Astrocyte of the cerebellum (primary cell): Measurements from ENCODE around the gene RAMP2.
"Not testable (repeated sequence)": the region's sequence is repeated elsewhere in the genome, so short reads cannot be mapped to it uniquely, and the experiment has no call there.

Experiments used
- DNase-seq: peaks from one replicate; pipeline ENCODE4 v3.0.0-alpha.2; 2011; ENCODE audit warnings: low read depth
- H3K4me3 ChIP-seq: 2 replicates; pipeline ENCODE4 v1.5.1; 2011; ENCODE audit warnings: mild to moderate bottlenecking, low read depth, low read length, moderate library complexity
- in situ Hi-C: cut with HindIII; loops from 2 replicates; pipeline ENCODE4 v1.10.0; 2017; ENCODE audit warnings: low sequenced_read_pairs
- TF ChIP-seq, protein P1 (sequence below): IDR thresholded peaks from 2 replicates; pipeline ENCODE4 v1.5.1; 2012; ENCODE audit warnings: low read length, low read depth, moderate library complexity, mild to moderate bottlenecking; ENCODE audit errors: missing control alignments

Gene RAMP2

GRCh38 chr17:42760652-42761581, at the start of gene RAMP2:
RAMP2 (plus strand) TSS chr17:42761227; CDS start chr17:42761262, 35 bp downstream.
- in situ Hi-C loops = no loop called here
- TF ChIP-seq, protein P1, sequence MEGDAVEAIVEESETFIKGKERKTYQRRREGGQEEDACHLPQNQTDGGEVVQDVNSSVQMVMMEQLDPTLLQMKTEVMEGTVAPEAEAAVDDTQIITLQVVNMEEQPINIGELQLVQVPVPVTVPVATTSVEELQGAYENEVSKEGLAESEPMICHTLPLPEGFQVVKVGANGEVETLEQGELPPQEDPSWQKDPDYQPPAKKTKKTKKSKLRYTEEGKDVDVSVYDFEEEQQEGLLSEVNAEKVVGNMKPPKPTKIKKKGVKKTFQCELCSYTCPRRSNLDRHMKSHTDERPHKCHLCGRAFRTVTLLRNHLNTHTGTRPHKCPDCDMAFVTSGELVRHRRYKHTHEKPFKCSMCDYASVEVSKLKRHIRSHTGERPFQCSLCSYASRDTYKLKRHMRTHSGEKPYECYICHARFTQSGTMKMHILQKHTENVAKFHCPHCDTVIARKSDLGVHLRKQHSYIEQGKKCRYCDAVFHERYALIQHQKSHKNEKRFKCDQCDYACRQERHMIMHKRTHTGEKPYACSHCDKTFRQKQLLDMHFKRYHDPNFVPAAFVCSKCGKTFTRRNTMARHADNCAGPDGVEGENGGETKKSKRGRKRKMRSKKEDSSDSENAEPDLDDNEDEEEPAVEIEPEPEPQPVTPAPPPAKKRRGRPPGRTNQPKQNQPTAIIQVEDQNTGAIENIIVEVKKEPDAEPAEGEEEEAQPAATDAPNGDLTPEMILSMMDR = no peak
- DNase-seq = no peak
- H3K4me3 ChIP-seq = peak within 1 kb of the TSS; percentile 26

DNA sequence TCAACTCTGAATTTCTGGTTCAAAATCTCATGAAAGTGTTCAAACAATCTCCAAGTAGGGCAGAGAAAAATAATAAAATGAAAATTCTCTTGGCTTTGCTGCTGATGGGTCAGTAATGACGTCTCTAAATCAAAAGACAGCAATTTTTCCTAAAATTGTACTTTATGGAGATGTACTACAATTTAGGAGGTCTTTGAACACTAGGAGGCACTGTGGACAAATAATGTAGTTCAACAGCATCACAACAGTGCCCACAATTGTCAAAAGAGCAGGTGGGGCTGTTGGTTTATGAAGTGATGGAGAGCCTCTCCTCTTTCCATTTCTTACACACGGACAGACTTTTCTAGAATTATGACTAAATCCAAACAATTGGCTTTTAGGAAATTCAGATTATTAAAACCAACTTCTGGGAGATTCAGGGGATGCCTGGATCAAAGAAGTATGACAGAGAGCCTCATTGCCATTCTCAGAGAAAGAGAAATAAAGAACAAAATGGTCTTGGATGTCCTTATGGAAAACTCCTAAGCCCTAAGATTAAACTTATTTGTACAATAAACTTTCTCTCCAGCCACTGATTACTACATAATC, 39.9 kb upstream of the RAMP2 start:
- TF ChIP-seq, protein P1 = peak; percentile 58
- in situ Hi-C loops = no loop called here
- DNase-seq = peak; percentile 66
- no peak overlapping the region for H3K4me3 ChIP-seq

- DNase-seq = no peak
- H3K4me3 ChIP-seq = no peak overlapping the region
- TF ChIP-seq, protein P1 = no peak
- in situ Hi-C loops = no loop called here
Measured at GRCh38 chr17:42723636-42724035, 37.4 kb upstream of the RAMP2 start.

DNA sequence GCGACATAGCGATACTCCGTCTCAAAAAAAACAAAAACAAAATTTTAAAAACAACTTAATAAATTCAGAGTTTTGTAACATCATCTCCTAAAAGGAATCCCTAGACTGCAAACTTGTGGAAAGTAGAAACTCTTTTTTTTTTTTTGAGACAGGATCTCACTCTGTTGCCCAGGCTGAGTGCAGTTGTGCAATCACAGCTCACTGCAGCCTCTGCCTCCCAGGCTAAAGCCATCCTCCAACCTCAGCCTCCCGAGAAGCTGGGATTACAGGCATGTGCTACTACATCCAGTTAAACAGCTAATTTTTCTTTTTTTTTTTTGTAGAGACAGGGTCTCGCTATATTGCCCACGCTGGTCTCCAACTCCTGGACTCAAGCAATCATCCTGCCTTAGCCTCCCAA, 35.9 kb upstream of the RAMP2 start:
- in situ Hi-C loops = no loop called here
- H3K4me3 ChIP-seq = no peak overlapping the region
- no peak for DNase-seq
- TF ChIP-seq, protein P1 = no peak

- no peak overlapping the region for H3K4me3 ChIP-seq
- TF ChIP-seq, protein P1 = no peak
- no peak for DNase-seq
- in situ Hi-C loops = no loop called here
Measured at GRCh38 chr17:42740699-42741098, 20.3 kb upstream of the RAMP2 start.

DNA sequence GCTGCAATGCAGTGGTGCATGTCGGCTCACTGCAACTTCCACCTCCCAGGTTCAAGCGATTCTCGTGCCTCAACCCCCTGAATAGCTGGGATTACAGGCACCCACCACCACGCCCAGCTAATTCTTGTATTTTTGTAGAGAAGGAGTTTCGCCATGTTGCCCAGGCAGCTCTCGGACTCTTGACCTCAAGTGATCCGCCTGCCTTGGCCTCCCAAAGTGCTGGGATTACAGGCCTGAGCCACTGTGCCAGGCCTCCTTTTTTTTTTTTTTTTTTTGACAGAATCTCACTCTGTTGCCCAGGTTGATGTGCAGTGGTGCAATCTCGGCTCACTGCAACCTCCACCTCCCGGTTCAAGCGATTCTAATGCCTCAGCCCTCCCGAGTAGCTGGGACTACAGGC, 18.1 kb upstream of the RAMP2 start:
- DNase-seq, in situ Hi-C loops, H3K4me3 ChIP-seq: not testable (repeated sequence)
